Measurements from ENCODE around the gene FAU. TPM values are rescaled to one million over a fixed set of nuclear protein-coding genes. Genes with fewer than 3 reads are reported as not detected.

The FAU gene
- total and polyA plus RNA-seq, 9 of the 15 experiments (the other 6 are each of a cell fraction or from before 2014, with no cell fraction given), result 433 to 1,827 (median 942) TPM

GRCh38 chr11:65169164-65169641 is 47.3 kb upstream of the FAU start (continued):
- TF ChIP-seq RFX5 (IDR thresholded peaks at IDR 0.05; ENCODE audit: low read depth, low read length) (no peak), PTBP1 (IDR thresholded peaks at IDR 0.05; ENCODE audit: low read depth, low read length) (no peak), BDP1 (IDR thresholded peaks at IDR 0.05; ENCODE audit: insufficient read depth, insufficient read length) (no peak), MCM3 (IDR thresholded peaks at IDR 0.05) (no peak), E2F8 (IDR thresholded peaks at IDR 0.05; ENCODE audit: low read depth, partially characterized antibody) (no peak), TBL1XR1 (IDR thresholded peaks at IDR 0.05; ENCODE audit: low read length in 2 of 2) (peak in 1 of 2 experiments; percentile 65; a peak in 1 of 4 replicates), ATF1 (CRISPR knock-in tag; IDR thresholded peaks at IDR 0.05) (no peak), ATF1 (tag; IDR thresholded peaks at IDR 0.05) (peak; percentile 33), ELF1 (tag; IDR thresholded peaks at IDR 0.05) (no peak), DDX20 (tag; IDR thresholded peaks at IDR 0.05; ENCODE audit: low read depth) (no peak), RNF219 (CRISPR knock-in tag; IDR thresholded peaks at IDR 0.05) (no peak), HES1 (IDR thresholded peaks at IDR 0.05; ENCODE audit: low read depth) (no peak), POLR2A (conservative IDR thresholded peaks at IDR 0.05) (no peak), ETS2 (tag; IDR thresholded peaks at IDR 0.05; ENCODE audit: borderline replicate concordance, poor library complexity, severe bottlenecking) (no peak), ZNF140 (CRISPR knock-in tag; IDR thresholded peaks at IDR 0.05) (no peak), ZNF644 (tag; IDR thresholded peaks at IDR 0.05; ENCODE audit: low read depth) (peak; percentile 23; the same call in 1 of the 2 replicates), HMG20A (CRISPR knock-in tag; conservative IDR thresholded peaks at IDR 0.05) (no peak), UBTF (IDR thresholded peaks at IDR 0.05; ENCODE audit: borderline replicate concordance in 1 of 2, low read depth in 2 of 2, low read length in 2 of 2) (0 out of 4 replicates have a peak, but pooled peaks of 1 of the 2 experiments have one; percentile 34), GTF2B (IDR thresholded peaks at IDR 0.05; ENCODE audit: extremely low read depth, insufficient read length) (no peak), ZNF174 (CRISPR knock-in tag; IDR thresholded peaks at IDR 0.05) (no peak), TOE1 (IDR thresholded peaks at IDR 0.05; ENCODE audit: borderline replicate concordance) (no peak), TOE1 (CRISPR knock-in tag; IDR thresholded peaks at IDR 0.05; ENCODE audit: borderline replicate concordance, low read depth) (no peak)
